ENCODE results near the gene ZBTB21. TPM values are rescaled to one million over a fixed set of nuclear protein-coding genes. Genes with fewer than 3 reads are reported as not detected.

ZBTB21 gene
- total and polyA plus RNA-seq, 12 donors: 1.3 to 15.2 (median 6.1) TPM

- ATAC-seq: peak; percentile 78 to 94 (median 88)
- Histone ChIP-seq H3K4me3 (no peak overlapping the region), H3K4me1 (peaks cover 0 to 18% (median 11%) of the 10 kb centered on the region in 9 donors), H3K27me3 (no peaks in the 10 kb centered on the region), H3K27ac (peak overlapping the region in 8 of 10 donors; percentile 39 to 76 (median 56)), H3K36me3 (no peaks in the 10 kb centered on the region), H3K9me3 (peaks cover 0 to 4% (median 0%) of the 10 kb centered on the region in 11 donors)
- WGBS, 2 donors: 54 to 66% methylated on average over 13 to 14 of the region's 14 CpGs
- DNase-seq: peak; percentile 58 to 70
- TF ChIP-seq CTCF (IDR thresholded peaks at IDR 0.05): peak in 2 of 9 donors; percentile 3 to 20
- intact Hi-C loops (cut with DNase I): no loop called here
These were observed 36.1 kb downstream of the ZBTB21 start for GRCh38 chr21:41973861-41974751.

- no peak for DNase-seq
- ATAC-seq: no peak
- no peak for TF ChIP-seq CTCF (IDR thresholded peaks at IDR 0.05)
These were observed 36.7 kb downstream of the ZBTB21 start for GRCh38 chr21:41973427-41973831.

GRCh38 chr21:41972511-41973205, 37.5 kb downstream of the ZBTB21 start:
- 93 to 95% methylated on average over 23 of the region's 23 CpGs for WGBS, 2 donors
- no peak overlapping the region for H3K27ac ChIP-seq
- H3K4me3 ChIP-seq: no peak overlapping the region
- H3K4me1 ChIP-seq: peaks cover 0 to 18% (median 11%) of the 10 kb centered on the region in 9 donors
- intact Hi-C loops (cut with DNase I): no loop called here
- TF ChIP-seq CTCF (IDR thresholded peaks at IDR 0.05): no peak
- no peak for DNase-seq
- H3K27me3 ChIP-seq: no peaks in the 10 kb centered on the region
- no peaks in the 10 kb centered on the region for H3K36me3 ChIP-seq
- H3K9me3 ChIP-seq: no peaks in the 10 kb centered on the region
- no peak for ATAC-seq

More at GRCh38 chr21:41973427-41973831, 36.7 kb downstream of the ZBTB21 start:
- H3K27ac ChIP-seq: peak overlapping the region in 6 of 10 donors; percentile 39 to 76 (median 56)
- WGBS, 2 donors: 91 to 93% methylated on average over 15 of the region's 15 CpGs
- no peak overlapping the region for H3K4me3 ChIP-seq
- intact Hi-C loops (cut with DNase I): no loop called here
- H3K27me3 ChIP-seq: no peaks in the 10 kb centered on the region
- no peaks in the 10 kb centered on the region for H3K9me3 ChIP-seq
- no peaks in the 10 kb centered on the region for H3K36me3 ChIP-seq
- peaks cover 0 to 18% (median 11%) of the 10 kb centered on the region in 9 donors for H3K4me1 ChIP-seq

GRCh38 chr21:41971891-41972290, 38.3 kb downstream of the ZBTB21 start:
- TF ChIP-seq CTCF (IDR thresholded peaks at IDR 0.05): no peak
- 89 to 94% methylated on average over 6 of the region's 6 CpGs for WGBS, 2 donors
- intact Hi-C loops (cut with DNase I): no loop called here
- Histone ChIP-seq H3K9me3 (no peaks in the 10 kb centered on the region), H3K4me3 (no peak overlapping the region), H3K27ac (no peak overlapping the region), H3K27me3 (no peaks in the 10 kb centered on the region), H3K36me3 (no peaks in the 10 kb centered on the region), H3K4me1 (peaks cover 0 to 18% (median 11%) of the 10 kb centered on the region in 9 donors)
- DNase-seq: no peak
- no peak for ATAC-seq

Measured in heart right ventricle (tissue), 16 donors.